A549 (cell line): ENCODE measurements around the gene MYLK.
"Not testable (repeated sequence)": the region's sequence is repeated elsewhere in the genome, so short reads cannot be mapped to it uniquely, and the experiment has no call there.

Experiments used
- ELK1 ChIP-seq: fragments of 150-350 bp; IDR thresholded peaks from 2 replicates; pipeline ENCODE4 v1.6.1; 2014; ENCODE audit warnings: low read depth, mild to moderate bottlenecking, low read length
- RCOR1 ChIP-seq: fragments of 150-350 bp; IDR thresholded peaks from 2 replicates; pipeline ENCODE4 v1.6.1; 2014; ENCODE audit warnings: antibody characterized with exemption, low read length, low read depth
- TF ChIP-seq, protein P1 (sequence below): fragments of >200 bp; sonication (Bioruptor Twin); formaldehyde crosslinking; IDR thresholded peaks from 3 replicates; pipeline ENCODE4 v1.5.1; 2016
- TF ChIP-seq, protein P2 (sequence below): fragments of 250-450 bp; sonication (Bioruptor Pico); IDR thresholded peaks from 2 replicates; pipeline ENCODE4 v1.5.0; 2021; ENCODE audit warnings: mild to moderate bottlenecking, moderate library complexity, borderline replicate concordance

- TF ChIP-seq, protein P1, sequence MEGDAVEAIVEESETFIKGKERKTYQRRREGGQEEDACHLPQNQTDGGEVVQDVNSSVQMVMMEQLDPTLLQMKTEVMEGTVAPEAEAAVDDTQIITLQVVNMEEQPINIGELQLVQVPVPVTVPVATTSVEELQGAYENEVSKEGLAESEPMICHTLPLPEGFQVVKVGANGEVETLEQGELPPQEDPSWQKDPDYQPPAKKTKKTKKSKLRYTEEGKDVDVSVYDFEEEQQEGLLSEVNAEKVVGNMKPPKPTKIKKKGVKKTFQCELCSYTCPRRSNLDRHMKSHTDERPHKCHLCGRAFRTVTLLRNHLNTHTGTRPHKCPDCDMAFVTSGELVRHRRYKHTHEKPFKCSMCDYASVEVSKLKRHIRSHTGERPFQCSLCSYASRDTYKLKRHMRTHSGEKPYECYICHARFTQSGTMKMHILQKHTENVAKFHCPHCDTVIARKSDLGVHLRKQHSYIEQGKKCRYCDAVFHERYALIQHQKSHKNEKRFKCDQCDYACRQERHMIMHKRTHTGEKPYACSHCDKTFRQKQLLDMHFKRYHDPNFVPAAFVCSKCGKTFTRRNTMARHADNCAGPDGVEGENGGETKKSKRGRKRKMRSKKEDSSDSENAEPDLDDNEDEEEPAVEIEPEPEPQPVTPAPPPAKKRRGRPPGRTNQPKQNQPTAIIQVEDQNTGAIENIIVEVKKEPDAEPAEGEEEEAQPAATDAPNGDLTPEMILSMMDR, result not testable (repeated sequence)
- TF ChIP-seq, protein P2, sequence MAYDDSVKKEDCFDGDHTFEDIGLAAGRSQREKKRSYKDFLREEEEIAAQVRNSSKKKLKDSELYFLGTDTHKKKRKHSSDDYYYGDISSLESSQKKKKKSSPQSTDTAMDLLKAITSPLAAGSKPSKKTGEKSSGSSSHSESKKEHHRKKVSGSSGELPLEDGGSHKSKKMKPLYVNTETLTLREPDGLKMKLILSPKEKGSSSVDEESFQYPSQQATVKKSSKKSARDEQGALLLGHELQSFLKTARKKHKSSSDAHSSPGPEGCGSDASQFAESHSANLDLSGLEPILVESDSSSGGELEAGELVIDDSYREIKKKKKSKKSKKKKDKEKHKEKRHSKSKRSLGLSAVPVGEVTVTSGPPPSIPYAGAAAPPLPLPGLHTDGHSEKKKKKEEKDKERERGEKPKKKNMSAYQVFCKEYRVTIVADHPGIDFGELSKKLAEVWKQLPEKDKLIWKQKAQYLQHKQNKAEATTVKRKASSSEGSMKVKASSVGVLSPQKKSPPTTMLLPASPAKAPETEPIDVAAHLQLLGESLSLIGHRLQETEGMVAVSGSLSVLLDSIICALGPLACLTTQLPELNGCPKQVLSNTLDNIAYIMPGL (CRISPR knock-in tag), result not testable (repeated sequence)
- TF ChIP-seq RCOR1, ELK1: not testable (repeated sequence)
Observed at GRCh38 chr3:123611674-123612073, 272.5 kb downstream of the MYLK start.
